Tibial nerve (tissue), 3 donors: ENCODE measurements around the gene ASCL2.

Experiments used
- CTCF ChIP-seq, 5 experiments: fragments of 200-600 bp in 3 of 5; fragments of 450-650 bp in 2 of 5; sonication (generic) in 3 of 5; IDR thresholded peaks; one replicate each; pipeline ENCODE4 v1.5.1; 2016 to 2019; ENCODE audit warnings: antibody characterized with exemption in 5 of 5, mild to moderate bottlenecking in 3 of 5, moderate library complexity in 2 of 5
- POLR2A ChIP-seq, 2 donors: fragments of 450-650 bp; IDR thresholded peaks; one replicate each; pipeline ENCODE4 v1.6.1; 2017; ENCODE audit warnings: antibody characterized with exemption in 2 of 2, mild to moderate bottlenecking in 2 of 2, moderate library complexity in 2 of 2

- no peak for TF ChIP-seq CTCF (IDR thresholded peaks at IDR 0.05)
- no peak for TF ChIP-seq POLR2A (IDR thresholded peaks at IDR 0.05)
Measured at GRCh38 chr11:2295971-2296912, 25.9 kb upstream of the ASCL2 start.
